GM12892 (cell line): ENCODE data around the gene FITM1.

Source experiments
- POLR2A ChIP-seq: IDR thresholded peaks from 2 replicates; pipeline ENCODE4 v1.6.1; 2011; ENCODE audit warnings: low read depth, low read length, control low read depth
- TAF1 ChIP-seq: IDR thresholded peaks from 2 replicates; pipeline ENCODE4 v1.6.1; 2011; ENCODE audit warnings: low read depth, mild to moderate bottlenecking, control low read depth, low read length, borderline replicate concordance

GRCh38 chr14:24096545-24097181 lies 33.8 kb upstream of the FITM1 start:
- no peak for TF ChIP-seq TAF1
- no peak for TF ChIP-seq POLR2A
